GM19240 (cell line): ENCODE measurements around the gene XKRX.

Experiments
- DNase-seq: peaks from one replicate; pipeline ENCODE4 v3.0.0; 2011; ENCODE audit warnings: low spot score; ENCODE audit not compliant: insufficient read length

XKRX gene

GRCh38 chrX:100895365-100896075, 33.2 kb downstream of the XKRX start:
- no peak for DNase-seq

- no peak for DNase-seq
These were observed 45.1 kb downstream of the XKRX start for GRCh38 chrX:100883654-100884053.

DNA sequence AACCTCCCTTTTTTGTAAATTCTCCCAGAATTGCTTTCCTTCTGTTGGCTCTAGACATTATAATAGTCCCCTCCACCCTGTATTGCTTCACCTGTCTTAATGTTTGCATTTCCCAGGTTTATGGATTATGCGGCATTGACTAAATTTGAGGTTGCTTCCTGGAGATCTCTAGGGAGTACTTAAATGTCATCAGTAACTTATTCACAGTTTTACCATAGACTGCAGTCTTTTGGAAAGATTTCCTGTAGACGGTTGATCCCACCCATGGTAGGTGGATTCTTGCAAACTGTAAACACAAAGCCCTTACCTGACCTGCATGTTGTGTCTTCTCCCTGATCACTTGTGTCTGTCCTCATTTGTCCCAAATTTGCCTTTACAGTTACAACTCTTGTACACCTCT, 48.3 kb downstream of the XKRX start:
- DNase-seq: no peak

DNA sequence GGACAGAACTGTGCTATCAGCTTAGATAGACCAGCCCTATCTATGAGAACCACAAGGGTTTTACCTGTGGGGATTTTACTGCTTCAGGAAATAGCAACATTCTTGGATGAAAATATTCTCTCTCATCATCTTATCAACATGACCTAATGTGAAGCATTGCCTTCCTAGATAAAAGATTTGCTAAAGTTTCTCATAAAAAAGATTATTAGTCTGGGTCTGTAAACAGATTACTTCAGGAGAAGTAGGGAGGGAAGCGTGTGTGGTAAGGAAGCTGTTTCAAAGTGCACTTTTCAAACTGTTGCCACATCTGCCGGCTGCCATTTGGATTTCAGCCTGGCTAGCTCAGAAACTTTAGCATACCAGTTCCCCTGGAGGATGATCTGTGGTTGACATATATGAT, 54.4 kb downstream of the XKRX start, which contains the start of gene NOX1:
NOX1 (minus strand) TSS at position 35 of the 400 bp plus-strand sequence. CDS start 220 bp downstream, outside the sequence.
- no peak for DNase-seq

DNA sequence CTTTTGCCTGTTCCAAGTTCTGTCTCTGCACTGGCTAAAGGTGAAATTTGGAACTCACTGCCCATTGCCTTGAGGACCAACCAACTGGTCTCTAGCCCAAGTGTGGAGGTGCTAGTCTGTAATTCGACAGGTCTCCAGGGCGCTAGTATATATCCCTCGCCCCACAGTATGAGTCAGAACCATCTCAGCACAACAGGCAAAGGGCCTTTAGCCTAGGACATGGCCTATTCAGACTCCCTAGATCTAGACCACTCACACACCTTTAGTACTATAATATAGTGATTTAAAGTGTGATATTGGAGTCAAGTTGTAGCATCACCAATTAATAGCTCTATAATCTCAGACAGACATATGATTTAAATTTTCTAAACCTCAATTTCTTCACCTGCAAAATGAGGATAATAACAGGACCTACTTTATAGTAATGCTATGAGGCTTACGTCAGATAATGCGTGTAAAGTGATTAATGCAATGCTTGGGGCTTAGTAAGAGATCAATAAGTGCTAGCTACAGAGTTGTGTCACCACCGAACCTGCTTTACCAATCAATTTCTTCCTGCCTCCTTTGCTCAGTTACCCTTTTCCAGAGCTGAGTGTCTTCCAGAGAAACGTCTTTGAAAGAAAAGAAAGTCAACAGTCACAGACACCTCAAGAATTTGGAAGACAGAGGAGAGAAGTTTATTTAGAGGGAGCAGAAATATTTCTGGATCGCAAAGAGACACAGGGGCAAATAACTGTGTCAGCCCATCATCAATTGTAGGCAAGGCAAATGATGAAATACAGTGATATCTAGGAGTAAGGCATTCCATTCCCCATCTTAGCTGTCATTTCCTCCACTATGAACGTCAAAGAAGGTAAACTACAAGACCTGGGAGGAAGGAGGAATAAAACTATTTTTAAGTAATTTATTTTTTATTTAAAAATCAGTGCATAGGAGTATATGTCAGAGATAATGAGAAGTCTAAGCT, 56.8 kb downstream of the XKRX start:
- no peak for DNase-seq

DNA sequence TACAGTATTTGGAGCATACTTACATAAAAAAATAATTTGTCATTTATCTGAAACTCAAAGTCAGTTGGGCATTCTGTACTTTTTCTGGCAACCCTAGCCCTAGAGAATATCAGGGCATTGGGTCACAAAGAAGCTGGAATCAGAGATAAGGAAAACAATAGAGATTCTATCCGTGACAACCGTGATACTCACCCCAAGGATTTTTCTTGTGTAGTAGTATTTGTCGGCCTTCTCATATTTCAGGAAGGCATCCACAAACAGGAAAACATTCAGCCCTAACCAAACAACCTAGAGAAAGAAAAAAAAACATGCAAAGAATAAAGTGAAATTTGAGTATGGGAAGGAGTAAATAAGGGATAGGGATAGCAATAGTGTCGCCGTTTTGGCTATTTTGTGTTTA, 58.2 kb downstream of the XKRX start:
- DNase-seq: no peak

GRCh38 chrX:100868273-100868672, 60.4 kb downstream of the XKRX start:
- no peak for DNase-seq

- no peak for DNase-seq
These were observed 63.9 kb downstream of the XKRX start for GRCh38 chrX:100864657-100865391.
